Activated CD8-positive, alpha-beta T cell treated with anti-CD3 and anti-CD28 coated beads, Interleukin-2, amount 10 ng/mL, durations not matched to agents 7 days and 5 days (primary cell): Measurements from ENCODE around the gene PREX1. TPM values are rescaled to one million over a fixed set of nuclear protein-coding genes. Genes with fewer than 3 reads are reported as not detected.

Source experiments
- ATAC-seq: fragments of 150-1000 bp; cut with Tn5 transposase; one replicate; pipeline ENCODE4 v1.10.0; 2021; ENCODE audit warnings: moderate library complexity
- CTCF ChIA-PET: fragments of 350-600 bp; sonication (Branson Sonifier 250); formaldehyde crosslinking; loops from one replicate; lab custom pipeline; 2021; ENCODE audit warnings: antibody characterized with exemption; lab: Charles Lee
- POLR2A ChIA-PET: fragments of 350-600 bp; sonication (Branson Sonifier 250); formaldehyde crosslinking; loops from one replicate; lab custom pipeline; 2021; ENCODE audit warnings: antibody characterized with exemption; lab: Charles Lee
- DNase-seq: peaks from one replicate; pipeline ENCODE4 v3.0.0-alpha.2; 2020
- H3K27ac Mint-ChIP-seq: one replicate; pipeline ENCODE4 v1.8.0; 2021; ENCODE audit warnings: mild to moderate bottlenecking, mixed read lengths
- H3K27me3 Mint-ChIP-seq: one replicate; pipeline ENCODE4 v1.8.0; 2021; ENCODE audit warnings: low read depth, mixed read lengths
- H3K36me3 Mint-ChIP-seq: one replicate; pipeline ENCODE4 v1.8.0; 2021; ENCODE audit warnings: low read depth, mixed read lengths
- H3K4me1 Mint-ChIP-seq: one replicate; pipeline ENCODE4 v1.8.0; 2021; ENCODE audit warnings: low read depth, mixed read lengths
- H3K4me3 Mint-ChIP-seq: one replicate; pipeline ENCODE4 v1.8.0; 2021; ENCODE audit warnings: mild to moderate bottlenecking, mixed read lengths
- H3K9me3 Mint-ChIP-seq: one replicate; pipeline ENCODE4 v1.8.0; 2022; ENCODE audit warnings: mixed read lengths; ENCODE audit not compliant: insufficient read depth
- total RNA-seq, 2 experiments: library from RNA; stranded (reverse); gene quantifications; one replicate each; pipeline ENCODE4 v1.2.3, GENCODE V29; 2021

The PREX1 gene
- total RNA-seq, 2 experiments from 2014 or later = 146 to 152 TPM

DNA sequence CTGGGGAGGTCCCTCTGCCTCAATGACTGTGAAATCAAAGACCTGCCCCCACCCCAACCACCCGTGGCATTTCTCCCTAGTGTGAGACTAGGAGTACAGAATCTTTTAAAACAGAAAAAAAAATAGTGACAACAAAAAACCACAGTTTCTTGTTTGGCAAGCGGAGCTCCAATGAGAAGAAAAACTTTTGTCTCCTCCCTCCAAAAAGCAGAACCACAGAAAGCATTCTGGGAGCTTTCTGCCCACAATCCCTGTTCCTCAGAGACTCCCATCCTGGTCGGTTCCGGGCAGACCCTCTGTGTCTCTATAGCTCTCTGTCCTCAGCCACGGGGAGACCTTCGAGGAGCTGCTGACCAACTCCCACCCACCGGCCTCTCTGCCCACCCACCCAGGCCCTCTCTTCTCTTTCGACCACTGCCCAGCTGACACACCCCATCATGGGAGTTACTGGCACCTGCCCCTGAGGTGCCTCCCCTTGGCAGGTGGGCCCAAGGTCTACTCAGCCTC lies 4.9 kb downstream of the PREX1 start:
- H3K4me3 Mint-ChIP-seq = peak overlapping the region; percentile 91
- DNase-seq = peak; percentile 42
- H3K27ac Mint-ChIP-seq = peak overlapping the region; percentile 92
- ATAC-seq = no peak
- H3K4me1 Mint-ChIP-seq = no peaks in the 10 kb centered on the region
- ChIA-PET POLR2A (interaction anchor here (0.6 to 0.7 kb wide), 2 partner anchors 61 to 1212 kb away, joined by 3 to 5 read pairs; no protein-coding TSS in a partner anchor), CTCF (no interaction called here)
- no peaks in the 10 kb centered on the region for H3K9me3 Mint-ChIP-seq
- no peaks in the 10 kb centered on the region for H3K27me3 Mint-ChIP-seq
- H3K36me3 Mint-ChIP-seq = peaks cover 85% of the 10 kb centered on the region

DNA sequence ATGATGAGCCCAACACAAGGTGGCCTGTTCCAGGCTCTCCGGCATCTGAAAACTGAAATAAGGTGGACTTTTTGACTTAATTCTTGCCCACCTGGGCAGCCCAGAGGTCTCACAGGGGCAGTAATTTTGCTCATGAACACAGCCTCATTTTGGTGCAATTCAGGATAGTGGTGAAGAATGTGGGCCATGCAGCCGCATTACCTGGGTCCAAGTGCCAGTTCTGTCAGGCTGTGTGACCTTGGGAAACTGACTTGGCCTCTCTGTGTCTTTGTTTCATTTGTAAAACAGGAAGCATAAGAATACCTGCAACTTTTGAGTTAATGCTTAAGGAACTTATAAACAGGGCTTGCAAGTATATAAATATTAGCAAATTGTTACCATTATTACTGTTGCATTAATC lies 5.6 kb downstream of the PREX1 start:
- Mint-ChIP-seq H3K9me3 (no peaks in the 10 kb centered on the region), H3K4me3 (peak overlapping the region; percentile 91), H3K36me3 (peaks cover 92% of the 10 kb centered on the region), H3K27me3 (no peaks in the 10 kb centered on the region), H3K27ac (peak overlapping the region; percentile 92), H3K4me1 (no peaks in the 10 kb centered on the region)
- no peak for ATAC-seq
- CTCF ChIA-PET = no interaction called here
- POLR2A ChIA-PET = interaction anchor here (1.6 kb wide), 1 partner anchor 62 kb away, joined by 4 read pairs; no protein-coding TSS in a partner anchor
- DNase-seq = no peak

DNA sequence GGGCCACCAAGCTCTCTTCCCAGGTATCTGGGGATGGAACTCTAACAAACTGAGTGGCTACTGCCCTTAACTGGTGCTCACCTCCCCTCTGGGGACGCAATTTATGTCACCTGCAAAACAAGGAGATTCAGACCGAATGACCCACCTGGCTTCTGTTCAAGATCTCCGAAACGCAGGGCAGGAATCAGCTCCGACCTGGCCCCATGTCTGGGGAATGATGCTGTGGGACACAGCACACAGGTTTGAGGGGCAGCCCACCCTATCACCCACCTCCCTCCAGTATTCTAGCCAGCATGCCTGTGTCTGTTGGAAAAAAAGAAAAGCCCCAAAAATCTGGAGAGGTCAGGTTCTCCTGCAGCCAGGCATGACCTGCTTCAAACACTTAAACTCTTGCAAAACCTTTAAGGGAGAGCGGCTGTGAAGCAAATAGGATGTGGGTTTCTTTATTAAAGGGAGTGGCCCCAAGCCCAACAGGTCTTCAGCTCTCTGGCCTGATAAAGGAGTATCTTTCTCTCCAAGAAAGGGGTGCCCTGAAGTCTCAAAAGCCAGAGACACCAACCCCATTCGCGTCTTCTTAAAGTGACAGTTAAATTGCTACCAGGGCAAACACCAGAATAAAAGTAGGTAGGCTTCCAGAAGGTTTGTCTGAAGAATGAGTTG lies 6.4 kb downstream of the PREX1 start:
- H3K27ac Mint-ChIP-seq = peak overlapping the region; percentile 92
- no peaks in the 10 kb centered on the region for H3K4me1 Mint-ChIP-seq
- H3K36me3 Mint-ChIP-seq = peaks cover 93% of the 10 kb centered on the region
- peak overlapping the region; percentile 91 for H3K4me3 Mint-ChIP-seq
- H3K27me3 Mint-ChIP-seq = no peaks in the 10 kb centered on the region
- POLR2A ChIA-PET = interaction anchor here (1.3 to 1.6 kb wide), 2 partner anchors 18 to 61 kb away, joined by 3 to 4 read pairs; no protein-coding TSS in a partner anchor
- CTCF ChIA-PET = no interaction called here
- DNase-seq = no peak
- ATAC-seq = no peak
- no peaks in the 10 kb centered on the region for H3K9me3 Mint-ChIP-seq

DNA sequence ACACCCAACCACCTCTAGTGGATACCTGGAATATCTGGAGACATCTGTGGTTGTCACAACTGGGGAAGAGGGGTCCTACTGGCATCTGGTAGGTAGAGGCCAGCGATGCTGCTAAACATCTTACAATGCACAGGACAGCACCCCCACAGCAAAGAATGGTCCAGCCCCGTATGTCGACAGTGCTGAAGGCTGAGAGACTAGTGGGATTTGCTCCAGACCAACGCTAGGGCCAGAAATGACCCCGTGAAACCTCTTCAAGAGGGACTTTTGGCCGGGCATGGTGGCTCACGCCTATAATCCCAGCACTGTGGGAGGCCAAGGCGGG lies 7.2 kb downstream of the PREX1 start:
- CTCF ChIA-PET = no interaction called here
- Mint-ChIP-seq H3K36me3 (peaks cover 89% of the 10 kb centered on the region), H3K27me3 (no peaks in the 10 kb centered on the region), H3K9me3 (no peaks in the 10 kb centered on the region), H3K4me1 (no peaks in the 10 kb centered on the region), H3K27ac (peak overlapping the region; percentile 92), H3K4me3 (peak overlapping the region; percentile 91)
- DNase-seq (no peak), ATAC-seq (no peak)
- POLR2A ChIA-PET = interaction anchor here (1.3 to 1.6 kb wide), 2 partner anchors 18 to 60 kb away, joined by 3 to 4 read pairs; no protein-coding TSS in a partner anchor

DNA sequence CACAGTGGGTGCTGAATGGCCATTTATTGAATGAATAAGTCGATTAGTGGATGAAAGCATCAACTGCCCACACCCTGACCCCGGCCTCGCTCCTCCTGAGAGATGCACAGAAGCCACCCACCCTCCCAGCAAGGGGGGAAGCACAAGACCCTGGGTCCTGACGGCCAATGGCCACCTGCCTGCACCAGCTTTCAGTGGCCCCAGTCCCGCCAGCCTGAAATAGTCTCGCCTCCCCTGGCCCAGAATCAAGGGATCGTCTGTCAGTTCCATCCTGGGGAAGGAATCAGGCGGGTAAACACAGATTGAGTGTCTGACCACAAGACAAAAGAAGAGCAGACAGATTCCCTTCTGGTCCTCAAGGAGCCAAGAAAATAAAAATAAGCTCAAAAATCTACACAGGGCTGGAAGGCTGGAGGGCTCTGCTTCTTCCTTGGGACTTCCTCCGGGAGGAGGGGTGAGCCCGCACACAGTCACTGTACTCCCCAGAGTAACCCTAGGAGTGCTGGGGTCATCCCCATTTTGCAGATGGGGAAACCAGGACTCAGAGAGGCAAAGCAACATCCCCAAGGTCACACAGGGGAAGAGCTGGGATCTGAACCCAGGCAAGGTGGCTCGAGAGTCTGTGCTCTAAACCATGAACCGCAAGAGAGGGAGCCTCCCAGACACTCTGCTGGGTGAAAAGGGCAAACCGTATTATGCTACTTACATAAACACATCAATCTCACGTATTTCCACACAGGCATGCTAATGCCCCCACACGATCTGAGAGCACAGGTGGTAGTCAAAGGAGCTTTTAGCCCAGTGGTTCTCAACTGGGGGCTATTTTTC lies 7.8 kb downstream of the PREX1 start:
- no peak for DNase-seq
- Mint-ChIP-seq H3K9me3 (no peaks in the 10 kb centered on the region), H3K27ac (peak overlapping the region; percentile 92), H3K36me3 (peaks cover 87% of the 10 kb centered on the region), H3K4me1 (no peaks in the 10 kb centered on the region), H3K27me3 (no peaks in the 10 kb centered on the region), H3K4me3 (peak overlapping the region; percentile 91)
- CTCF ChIA-PET = interaction anchor here (0.8 kb wide), 1 partner anchor 162 kb away, joined by 3 read pairs; no protein-coding TSS in a partner anchor
- ATAC-seq = no peak
- POLR2A ChIA-PET = interaction anchor here (1.3 to 1.6 kb wide), 2 partner anchors 17 to 60 kb away, joined by 3 to 4 read pairs; no protein-coding TSS in a partner anchor

DNA sequence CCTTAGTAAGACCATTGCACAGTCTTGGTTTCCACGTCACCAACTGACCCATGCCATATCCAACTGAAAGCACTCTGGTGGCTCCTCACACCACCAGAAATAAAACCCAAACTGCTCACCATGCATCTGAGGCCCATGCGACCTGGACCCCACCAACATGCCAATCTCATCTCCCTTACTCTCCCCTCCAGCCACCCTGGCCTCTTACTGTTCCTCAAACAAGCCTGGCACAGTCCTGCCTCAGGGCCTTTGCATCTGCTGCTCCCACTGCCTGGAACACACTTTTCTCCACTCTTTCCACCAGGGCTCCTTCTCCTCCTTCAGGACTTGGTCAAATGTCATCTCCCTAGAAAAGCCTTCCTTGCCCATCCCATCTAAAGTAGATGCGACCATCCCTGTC lies 8.7 kb downstream of the PREX1 start:
- CTCF ChIA-PET = interaction anchor here (1.1 to 1.5 kb wide), 3 partner anchors 9 to 162 kb away, joined by 3 to 5 read pairs (median 5); partner anchors contain the start of gene PREX1
- POLR2A ChIA-PET = interaction anchor here (0.6 to 1.4 kb wide), 6 partner anchors 9 to 590 kb away, joined by 3 to 6 read pairs (median 3); no protein-coding TSS in a partner anchor
- no peaks in the 10 kb centered on the region for H3K4me1 Mint-ChIP-seq
- peaks cover 83% of the 10 kb centered on the region for H3K36me3 Mint-ChIP-seq
- ATAC-seq (peak; percentile 3), DNase-seq (no peak)
- H3K27me3 Mint-ChIP-seq = no peaks in the 10 kb centered on the region
- no peaks in the 10 kb centered on the region for H3K9me3 Mint-ChIP-seq
- H3K27ac Mint-ChIP-seq = peak overlapping the region; percentile 92
- H3K4me3 Mint-ChIP-seq = peak overlapping the region; percentile 91

DNA sequence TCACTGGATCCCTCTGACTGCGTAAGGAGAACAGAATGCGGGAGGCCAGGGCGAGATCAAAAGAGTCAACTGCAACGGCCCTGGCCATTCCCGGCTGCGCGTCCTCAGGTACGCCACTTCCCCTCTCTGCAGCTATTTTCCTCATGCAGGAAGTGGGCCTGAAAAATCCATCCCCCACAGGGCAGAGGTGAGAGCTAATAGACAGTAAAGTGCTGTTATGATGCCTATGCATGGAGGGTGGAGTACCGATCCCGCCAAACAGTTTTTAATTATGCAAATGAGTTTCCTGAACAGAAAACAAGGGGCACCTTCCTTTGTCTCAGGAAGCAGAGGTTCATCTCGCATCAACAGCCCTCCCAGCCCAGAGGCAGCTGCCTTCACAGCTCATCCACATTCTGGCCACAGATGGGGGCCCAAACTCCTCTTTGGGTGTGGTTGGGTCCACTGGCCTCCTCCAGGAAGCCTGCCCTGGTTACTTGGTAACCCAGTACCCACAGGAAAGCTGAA lies 9.3 kb downstream of the PREX1 start:
- peak overlapping the region; percentile 91 for H3K4me3 Mint-ChIP-seq
- ATAC-seq = peak; percentile 65
- no peaks in the 10 kb centered on the region for H3K27me3 Mint-ChIP-seq
- H3K9me3 Mint-ChIP-seq = no peaks in the 10 kb centered on the region
- DNase-seq = peak; percentile 76
- H3K27ac Mint-ChIP-seq = peak overlapping the region; percentile 92
- H3K4me1 Mint-ChIP-seq = no peaks in the 10 kb centered on the region
- ChIA-PET POLR2A (interaction anchor here (0.6 to 1.9 kb wide), 12 partner anchors 9 to 1297 kb away, joined by 3 to 6 read pairs (median 3); partner anchors contain the start of gene PREX1), CTCF (interaction anchor here (1.1 to 1.8 kb wide), 6 partner anchors 10 to 162 kb away, joined by 3 to 5 read pairs (median 4); partner anchors contain the start of gene PREX1)
- peaks cover 79% of the 10 kb centered on the region for H3K36me3 Mint-ChIP-seq

DNA sequence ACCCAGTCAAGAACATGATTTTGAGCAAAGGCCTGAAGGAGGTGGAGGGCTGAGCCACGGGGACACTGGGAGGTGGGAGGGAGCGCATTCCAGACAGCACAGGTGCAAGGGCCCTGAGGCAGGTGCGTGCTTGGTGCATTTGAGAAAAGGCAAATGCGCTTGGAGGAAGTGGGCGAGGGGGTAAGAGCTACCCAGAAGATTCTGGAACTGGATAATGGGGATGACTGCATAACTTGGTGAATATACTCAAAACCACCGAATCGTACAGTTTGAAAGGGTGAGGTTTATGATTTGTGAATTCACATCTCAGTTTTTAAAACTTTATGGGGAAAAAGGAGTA lies 9.8 kb downstream of the PREX1 start:
- Mint-ChIP-seq H3K4me3 (peak overlapping the region; percentile 91), H3K4me1 (no peaks in the 10 kb centered on the region), H3K27ac (peak overlapping the region; percentile 92), H3K36me3 (peaks cover 75% of the 10 kb centered on the region), H3K27me3 (no peaks in the 10 kb centered on the region), H3K9me3 (no peaks in the 10 kb centered on the region)
- DNase-seq (no peak), ATAC-seq (no peak)
- ChIA-PET POLR2A (interaction anchor here (0.7 to 1.9 kb wide), 10 partner anchors 9 to 1298 kb away, joined by 3 to 6 read pairs (median 3); partner anchors contain the start of gene PREX1), CTCF (interaction anchor here (1.1 to 1.8 kb wide), 6 partner anchors 10 to 161 kb away, joined by 3 to 5 read pairs (median 4); partner anchors contain the start of gene PREX1)

DNA sequence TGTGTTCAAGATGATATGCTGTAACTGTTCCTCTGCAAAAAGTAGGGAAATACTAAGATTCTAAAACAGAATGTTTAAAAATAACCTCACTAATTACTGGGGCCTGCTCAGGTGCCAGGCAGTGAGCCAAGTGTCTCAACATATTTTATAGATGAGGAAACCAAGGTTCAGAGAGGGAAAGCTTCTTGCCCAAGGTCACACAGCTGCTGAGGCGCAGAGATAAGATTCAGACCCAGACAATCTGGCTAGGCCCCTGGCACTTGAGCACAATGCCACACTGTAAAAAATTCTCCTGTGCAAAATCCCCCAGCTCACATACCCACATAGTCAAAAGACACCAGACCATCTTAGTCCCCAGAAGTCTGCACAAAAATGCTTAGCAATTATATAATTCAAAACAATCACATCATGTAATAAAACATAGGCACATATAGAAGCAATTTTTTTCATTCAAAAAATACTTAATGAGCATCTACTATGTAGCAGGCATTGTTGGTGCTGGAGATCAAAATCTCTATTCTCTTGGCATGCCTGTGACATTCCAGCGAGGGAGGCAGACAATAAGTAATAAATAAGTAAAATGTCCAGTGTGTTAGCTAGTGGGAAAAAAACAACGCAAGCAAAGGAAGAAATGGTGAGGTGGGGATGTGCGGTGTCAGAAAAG lies 10.3 kb downstream of the PREX1 start:
- Mint-ChIP-seq H3K27me3 (no peaks in the 10 kb centered on the region), H3K9me3 (no peaks in the 10 kb centered on the region), H3K4me1 (no peaks in the 10 kb centered on the region), H3K36me3 (peaks cover 70% of the 10 kb centered on the region), H3K27ac (peak overlapping the region; percentile 92), H3K4me3 (peak overlapping the region; percentile 91)
- CTCF ChIA-PET = interaction anchor here (1.2 to 1.8 kb wide), 3 partner anchors 13 to 79 kb away, joined by 3 to 4 read pairs (median 4); no protein-coding TSS in a partner anchor
- POLR2A ChIA-PET = interaction anchor here (0.7 to 1.9 kb wide), 7 partner anchors 10 to 1298 kb away, joined by 3 to 6 read pairs (median 3); partner anchors contain the start of gene PREX1
- ATAC-seq (no peak), DNase-seq (no peak)

DNA sequence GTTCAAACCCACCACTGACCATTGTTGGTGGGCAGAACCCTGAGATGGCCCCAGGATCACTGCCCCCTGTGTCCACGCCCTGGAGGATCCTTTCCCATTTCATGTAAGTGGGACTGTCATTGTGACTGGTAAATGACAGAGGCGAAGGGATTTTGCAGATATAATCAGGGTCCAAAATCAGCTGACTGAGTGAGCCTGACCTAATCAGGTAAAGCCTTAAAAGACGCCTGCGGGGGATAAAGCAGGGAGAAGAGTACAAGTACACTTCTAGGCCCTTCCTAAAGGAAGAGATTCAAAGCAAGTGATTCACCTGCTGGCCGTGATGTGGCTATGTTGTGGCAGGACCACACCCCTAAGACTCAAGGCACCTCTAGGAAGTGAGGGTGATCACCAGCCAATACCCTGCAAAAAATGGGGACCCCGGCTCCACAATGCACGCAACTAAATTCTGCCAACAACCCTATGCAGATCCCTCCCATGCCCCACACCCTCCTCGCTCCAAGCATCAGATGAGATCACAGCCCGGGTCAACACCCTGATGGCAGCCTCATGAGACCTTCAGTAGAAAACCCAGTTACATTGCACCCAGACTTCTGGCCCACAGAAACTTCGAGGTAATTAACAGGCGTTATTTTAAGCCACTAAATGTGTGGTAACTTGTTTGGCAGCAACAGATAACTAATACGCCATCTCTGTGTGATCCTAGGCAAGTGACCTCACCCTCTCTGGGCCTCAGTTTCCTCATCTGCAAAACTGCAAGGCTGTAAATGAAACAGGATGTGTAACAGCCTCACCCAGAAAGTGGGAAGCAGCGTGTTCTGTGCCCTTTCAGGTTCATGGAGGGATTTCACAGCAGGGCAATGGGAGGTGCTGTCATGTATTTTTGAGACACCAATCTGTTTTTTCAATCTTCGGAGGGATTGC lies 11.3 kb downstream of the PREX1 start:
- peak overlapping the region; percentile 92 for H3K27ac Mint-ChIP-seq
- peaks cover 67% of the 10 kb centered on the region for H3K36me3 Mint-ChIP-seq

More for the DNA sequence above, 11.3 kb downstream of the PREX1 start:
- DNase-seq = no peak
- ChIA-PET POLR2A (interaction anchor here (1.9 kb wide), 1 partner anchor 47 kb away, joined by 5 read pairs; no protein-coding TSS in a partner anchor), CTCF (interaction anchor here (1.8 kb wide), 1 partner anchor 33 kb away, joined by 3 read pairs; no protein-coding TSS in a partner anchor)
- Mint-ChIP-seq H3K27me3 (no peaks in the 10 kb centered on the region), H3K9me3 (no peaks in the 10 kb centered on the region), H3K4me1 (peaks cover 5% of the 10 kb centered on the region), H3K4me3 (no peak overlapping the region)
- no peak for ATAC-seq
